H1 (cell line): ENCODE measurements around the gene FGFBP1. TPM values are rescaled to one million over a fixed set of nuclear protein-coding genes. Genes with fewer than 3 reads are reported as not detected.

Experiments
- BACH1 ChIP-seq: IDR thresholded peaks from 2 replicates; pipeline ENCODE4 v1.6.1; 2012; ENCODE audit warnings: low read length, improper control_type of control experiment
- CTBP2 ChIP-seq: IDR thresholded peaks from 2 replicates; pipeline ENCODE4 v1.7.0; 2011; ENCODE audit warnings: borderline replicate concordance, mild to moderate bottlenecking, moderate library complexity, mixed read lengths, low read length; ENCODE audit not compliant: insufficient read depth, insufficient read length
- KDM4A ChIP-seq: IDR thresholded peaks from one replicate; pipeline ENCODE4 v1.7.1; 2012; ENCODE audit warnings: low read depth, mild to moderate bottlenecking, moderate library complexity, low read length, inconsistent platforms; ENCODE audit not compliant: severe bottlenecking
- POU5F1 ChIP-seq: IDR thresholded peaks from 2 replicates; pipeline ENCODE4 v1.6.1; 2011; ENCODE audit warnings: low read depth, mild to moderate bottlenecking, low read length, moderate library complexity
- TBP ChIP-seq: IDR thresholded peaks from 2 replicates; pipeline ENCODE4 v1.6.1; 2011; ENCODE audit warnings: low read depth, low read length, improper control_type of control experiment
- polyA plus RNA-seq, 7 experiments: library from polyadenylated mRNA; depleted of rRNA in 3 of 7; stranded (reverse) in 5 of 7; unstranded in 2 of 7; fragments of >200 nt in 5 of 7; fragments of 200-250 nt in 2 of 7; gene quantifications; 1 replicate in 5 of 7; 2 replicates in 1 of 7; 4 replicates in 1 of 7; pipeline versions ENCODE4 v1.2.1 to v1.2.3, GENCODE V29; 2011 to 2013; ENCODE audit warnings: missing spikeins in 2 of 7, mixed read lengths in 2 of 7
- total RNA-seq: library from RNA; stranded (reverse); fragmentation: NEBNext Ultra II Directional; extraction: Animal tissue kit (Norgen Biotek cat#: 25700); gene quantifications from 2 replicates; pipeline ENCODE4 v1.2.1, GENCODE V29; 2021

Gene FGFBP1
- total and polyA plus RNA-seq, 2 of the 8 experiments (the other 6 are each of a cell fraction or from before 2014, with no cell fraction given), result 0.17 to 0.20 TPM

DNA sequence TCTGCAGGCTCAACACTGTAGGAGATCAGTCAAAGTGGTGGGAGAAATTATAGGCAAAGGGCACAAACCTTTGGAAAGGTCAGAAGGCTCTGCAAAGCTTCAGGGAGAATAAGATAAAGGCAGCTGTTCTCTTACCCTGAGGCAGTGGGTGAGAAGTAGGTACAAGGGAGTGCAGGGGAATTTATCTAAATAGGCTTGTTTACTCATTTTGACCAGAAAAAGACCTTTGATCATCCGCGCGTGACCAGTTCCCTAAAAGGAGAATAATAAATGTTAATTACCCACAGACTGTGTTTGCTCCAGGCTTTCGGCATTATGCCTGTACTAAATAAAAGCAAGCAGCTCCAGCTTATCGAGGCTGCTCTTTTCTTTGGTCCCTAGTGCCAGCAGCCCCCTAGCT, 15.1 kb upstream of the FGFBP1 start (continued):
- TF ChIP-seq CTBP2, result no peak
- no peak for TF ChIP-seq TBP
- TF ChIP-seq BACH1, result no peak
- no peak for TF ChIP-seq POU5F1
- no peak for TF ChIP-seq KDM4A
